Endothelial cell of umbilical vein (primary cell): ENCODE measurements around the gene DSG1. TPM values are rescaled to one million over a fixed set of nuclear protein-coding genes. Genes with fewer than 3 reads are reported as not detected.

Experiments
- Bru-seq: library from RNA; stranded (reverse); fragments of 400-500 nt; gene quantifications from one replicate; lab custom pipeline; 2021; lab: Mats Ljungman, UMichigan
- BruChase-seq, 2 experiments: library from RNA; stranded (reverse); fragments of 400-500 nt; gene quantifications; one replicate each; lab custom pipeline; 2021; lab: Mats Ljungman, UMichigan
- BruUV-seq: library from RNA; stranded (reverse); fragments of 400-500 nt; replicated peaks from 2 replicates; lab custom pipeline; 2021; lab: Mats Ljungman, UMichigan
- CTCF ChIA-PET: fragments of 300-600, 350-600 bp; sonication (Branson Sonifier 250); formaldehyde crosslinking; loops from one replicate; lab custom pipeline; 2021; ENCODE audit warnings: antibody characterized with exemption, inconsistent platforms; lab: Charles Lee
- POLR2A ChIA-PET: fragments of 300-600, 350-600 bp; sonication (Branson Sonifier 250); formaldehyde crosslinking; loops from one replicate; lab custom pipeline; 2021; ENCODE audit warnings: antibody characterized with exemption, inconsistent platforms; lab: Charles Lee
- DNase-seq: peaks from one replicate; pipeline ENCODE4 v3.0.0-alpha.2; 2011; ENCODE audit warnings: low read depth, low spot score
- FAIRE-seq: peaks from 2 replicates; lab custom pipeline; 2011; peaks lifted over from hg19 to GRCh38; lab: Jason Lieb, UNC
- H2AFZ ChIP-seq: 2 replicates; pipeline ENCODE4 v1.6.0; 2012; ENCODE audit warnings: low read depth, low read length, control low read depth, inconsistent platforms
- H3K27ac ChIP-seq: 2 replicates; pipeline ENCODE4 v1.5.1; 2011; ENCODE audit warnings: low read depth, mild to moderate bottlenecking, control low read depth, low read length, moderate library complexity; ENCODE audit not compliant: insufficient read depth
- H3K27me3 ChIP-seq, 2 experiments: 2 replicates each; pipeline versions ENCODE4 v1.6.0 to v1.6.1; 2011; ENCODE audit warnings: low read length in 2 of 2, mixed read lengths in 1 of 2; ENCODE audit not compliant: control insufficient read depth in 2 of 2, insufficient read depth in 2 of 2
- H3K36me3 ChIP-seq, 2 experiments: 2 replicates in 1 of 2; 3 replicates in 1 of 2; pipeline ENCODE4 v1.5.1; 2011; ENCODE audit warnings: low read length in 2 of 2, mild to moderate bottlenecking in 1 of 2, moderate library complexity in 1 of 2; ENCODE audit not compliant: control insufficient read depth in 2 of 2, insufficient read depth in 2 of 2; ENCODE audit errors: extremely low read depth in 1 of 2
- H3K4me1 ChIP-seq: 3 replicates; pipeline ENCODE4 v1.5.1; 2011; ENCODE audit warnings: mild to moderate bottlenecking, low read length; ENCODE audit not compliant: control insufficient read depth, insufficient read depth; ENCODE audit errors: extremely low read depth
- H3K4me2 ChIP-seq: 2 replicates; pipeline ENCODE4 v1.6.1; 2011; ENCODE audit warnings: low read length, control low read depth, mixed read lengths; ENCODE audit not compliant: insufficient read depth
- H3K4me3 ChIP-seq, 3 experiments: fragments of 200-600 bp in 1 of 3; sonication (generic), shearing (Covaris generic) in 1 of 3; replicated peaks in 1 of 3; 2 replicates each; pipeline ENCODE4 v1.5.1; 2011 to 2016; ENCODE audit warnings: control low read depth in 3 of 3, low read length in 3 of 3, mild to moderate bottlenecking in 2 of 3, inconsistent platforms in 1 of 3, low read depth in 1 of 3, moderate library complexity in 1 of 3; ENCODE audit not compliant: insufficient read depth in 1 of 3
- H3K79me2 ChIP-seq: 2 replicates; pipeline ENCODE4 v1.6.0; 2012; ENCODE audit warnings: low read length, inconsistent platforms; ENCODE audit not compliant: control insufficient read depth, insufficient read depth
- H3K9ac ChIP-seq: replicated peaks from 2 replicates; pipeline ENCODE3; 2011; ENCODE audit warnings: low read length, control low read depth; ENCODE audit not compliant: insufficient read depth; ENCODE audit errors: extremely low read depth
- H3K9me1 ChIP-seq: replicated peaks from 3 replicates; pipeline ENCODE4 v1.6.0; 2011; ENCODE audit warnings: mild to moderate bottlenecking, low read length; ENCODE audit not compliant: control insufficient read depth, insufficient read depth; ENCODE audit errors: extremely low read depth
- H3K9me3 ChIP-seq: replicated peaks from 2 replicates; pipeline ENCODE4 v1.5.1; 2012; ENCODE audit warnings: low read length, inconsistent platforms; ENCODE audit not compliant: control insufficient read depth, insufficient read depth
- H4K20me1 ChIP-seq: replicated peaks from 2 replicates; pipeline ENCODE3; 2011; ENCODE audit warnings: mild to moderate bottlenecking, low read length; ENCODE audit not compliant: control insufficient read depth, insufficient read depth; ENCODE audit errors: extremely low read depth
- EZH2 ChIP-seq: IDR thresholded peaks from 2 replicates; pipeline ENCODE4 v1.6.1; 2012; ENCODE audit warnings: borderline replicate concordance, low read depth, mild to moderate bottlenecking, moderate library complexity, low read length, inconsistent platforms; ENCODE audit not compliant: severe bottlenecking
- FOS ChIP-seq: IDR thresholded peaks from 2 replicates; pipeline ENCODE4 v1.6.1; 2011; ENCODE audit warnings: mild to moderate bottlenecking, low read length, moderate library complexity, borderline replicate concordance; ENCODE audit not compliant: insufficient read depth
- GATA2 ChIP-seq: IDR thresholded peaks from 2 replicates; pipeline ENCODE4 v1.7.0; 2011; ENCODE audit warnings: low read depth, mild to moderate bottlenecking, moderate library complexity, mixed read lengths, low read length; ENCODE audit not compliant: insufficient read length, insufficient read depth
- JUN ChIP-seq: IDR thresholded peaks from 2 replicates; pipeline ENCODE4 v1.6.1; 2011; ENCODE audit warnings: borderline replicate concordance, low read depth; ENCODE audit not compliant: insufficient read length, insufficient read depth
- MYC ChIP-seq: IDR thresholded peaks from one replicate; pipeline ENCODE4 v1.6.1; 2011; ENCODE audit warnings: mild to moderate bottlenecking, low read depth, low read length
- POLR2A ChIP-seq: IDR thresholded peaks from 2 replicates; pipeline ENCODE4 v1.6.1; 2012; ENCODE audit warnings: low read depth, mild to moderate bottlenecking, control low read depth, low read length
- POLR2AphosphoS5 ChIP-seq: IDR thresholded peaks from 2 replicates; pipeline ENCODE4 v1.6.1; 2012; ENCODE audit warnings: low read depth, mild to moderate bottlenecking, control low read depth, low read length, moderate library complexity; ENCODE audit not compliant: insufficient read depth
- dilution Hi-C: fragments of 300-500 bp; cut with MboI; formaldehyde crosslinking; loops from one replicate; pipeline ENCODE4 v1.15.0; 2019; ENCODE audit warnings: low sequenced_read_pairs; ENCODE audit not compliant: extremely low pct_ligation_motif_present
- intact Hi-C: fragments of 100-400 bp; cut with micrococcal nuclease; formaldehyde crosslinking; loops from one replicate; pipeline ENCODE4 v1.10.0; 2022
- long read RNA-seq: library from polyadenylated mRNA; stranded (forward); transcript quantifications from one replicate; pipeline ENCODE4 v2.0.0, GENCODE V29; 2021
- polyA minus RNA-seq, 3 experiments: library from RNA; depleted of rRNA, polyadenylated mRNA; stranded (reverse); fragments of >200 nt; gene quantifications; 1 replicate in 1 of 3; 2 replicates in 2 of 3; pipeline ENCODE4 v1.2.3, GENCODE V29; 2011
- polyA plus RNA-seq, 4 experiments: library from polyadenylated mRNA; depleted of rRNA in 3 of 4; stranded (reverse) in 3 of 4; unstranded in 1 of 4; fragments of >200 nt; gene quantifications; 2 replicates each; pipeline versions ENCODE4 v1.2.1 to v1.2.3, GENCODE V29; 2011 to 2012; ENCODE audit warnings: missing spikeins in 1 of 4
- total RNA-seq: library from RNA; stranded (reverse); gene quantifications from 2 replicates; pipeline ENCODE4 v1.2.3, GENCODE V29; 2021
- TF ChIP-seq, protein P1 (sequence below), 2 donors: IDR thresholded peaks; 1 replicate in 1 of 2; 2 replicates in 1 of 2; pipeline ENCODE4 v1.5.1; 2011; ENCODE audit warnings: low read length in 2 of 2, mild to moderate bottlenecking in 2 of 2, moderate library complexity in 2 of 2, control low read depth in 1 of 2, inconsistent platforms in 1 of 2, low read depth in 1 of 2; ENCODE audit not compliant: insufficient read depth in 1 of 2; ENCODE audit errors: extremely low read depth in 1 of 2
- TF ChIP-seq, protein P2 (sequence below): IDR thresholded peaks from 2 replicates; pipeline ENCODE4 v1.6.1; 2011; ENCODE audit not compliant: insufficient read depth, insufficient read length

The DSG1 gene
- not detected in 2 replicates for total RNA-seq
- polyA plus RNA-seq, result not detected in 2 replicates
- polyA plus RNA-seq (2011; cell fraction: cytosol; rRNA removed), result not detected in 2 replicates
- polyA plus RNA-seq (2011; cell fraction: nucleus; rRNA removed), result not detected in 2 replicates
- not detected in 2 replicates for polyA plus RNA-seq (2012)
- not detected in 2 replicates for polyA minus RNA-seq
- not detected for polyA minus RNA-seq (2011; cell fraction: cytosol; rRNA and poly(A)+ RNA removed)
- polyA minus RNA-seq (2011; cell fraction: nucleus; rRNA and poly(A)+ RNA removed), result not detected in 2 replicates
- Bru-seq, nascent RNA, result percentile 5 among the genes with signal in this experiment
- not detected for BruChase-seq, experiment 1, labeled RNA remaining after a 6-hour chase
- BruChase-seq, experiment 2, labeled RNA remaining after a 2-hour chase, result not detected
- long read RNA-seq, result 0 reads

GRCh38 chr18:31317860-31318259 lies at the start of gene DSG1:
Gene DSG1 (plus strand): TSS chr18:31318160. CDS start chr18:31318301, 141 bp downstream.
- DNase-seq (no peak), FAIRE-seq (no peak)
- BruUV-seq, result no TSS peak
- H3K4me3 ChIP-seq, result no peak within 1 kb of the TSS
- no peaks in the 10 kb centered on the region for H3K79me2 ChIP-seq
- H3K4me1 ChIP-seq, result no peaks in the 10 kb centered on the region
- H3K36me3 ChIP-seq, result no peaks in the 10 kb centered on the region
- no peaks in the 10 kb centered on the region for H4K20me1 ChIP-seq
- no peaks in the 10 kb centered on the region for H3K27me3 ChIP-seq
- no peaks in the 10 kb centered on the region for H3K9me3 ChIP-seq
- no peak within 1 kb of the TSS for H3K9ac ChIP-seq
- no peak within 1 kb of the TSS for H3K4me2 ChIP-seq
- no peak within 1 kb of the TSS for H2AFZ ChIP-seq
- TF ChIP-seq JUN (no peak), EZH2 (no peak), GATA2 (no peak), POLR2AphosphoS5 (no peak), POLR2A (no peak), FOS (no peak), MYC (no peak)
- TF ChIP-seq, protein P1, sequence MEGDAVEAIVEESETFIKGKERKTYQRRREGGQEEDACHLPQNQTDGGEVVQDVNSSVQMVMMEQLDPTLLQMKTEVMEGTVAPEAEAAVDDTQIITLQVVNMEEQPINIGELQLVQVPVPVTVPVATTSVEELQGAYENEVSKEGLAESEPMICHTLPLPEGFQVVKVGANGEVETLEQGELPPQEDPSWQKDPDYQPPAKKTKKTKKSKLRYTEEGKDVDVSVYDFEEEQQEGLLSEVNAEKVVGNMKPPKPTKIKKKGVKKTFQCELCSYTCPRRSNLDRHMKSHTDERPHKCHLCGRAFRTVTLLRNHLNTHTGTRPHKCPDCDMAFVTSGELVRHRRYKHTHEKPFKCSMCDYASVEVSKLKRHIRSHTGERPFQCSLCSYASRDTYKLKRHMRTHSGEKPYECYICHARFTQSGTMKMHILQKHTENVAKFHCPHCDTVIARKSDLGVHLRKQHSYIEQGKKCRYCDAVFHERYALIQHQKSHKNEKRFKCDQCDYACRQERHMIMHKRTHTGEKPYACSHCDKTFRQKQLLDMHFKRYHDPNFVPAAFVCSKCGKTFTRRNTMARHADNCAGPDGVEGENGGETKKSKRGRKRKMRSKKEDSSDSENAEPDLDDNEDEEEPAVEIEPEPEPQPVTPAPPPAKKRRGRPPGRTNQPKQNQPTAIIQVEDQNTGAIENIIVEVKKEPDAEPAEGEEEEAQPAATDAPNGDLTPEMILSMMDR (IDR thresholded peaks at IDR 0.05; ENCODE audit: extremely low read depth in 1 of 2, insufficient read depth in 1 of 2, low read depth in 1 of 2, low read length in 2 of 2), result no peak
- TF ChIP-seq, protein P2, sequence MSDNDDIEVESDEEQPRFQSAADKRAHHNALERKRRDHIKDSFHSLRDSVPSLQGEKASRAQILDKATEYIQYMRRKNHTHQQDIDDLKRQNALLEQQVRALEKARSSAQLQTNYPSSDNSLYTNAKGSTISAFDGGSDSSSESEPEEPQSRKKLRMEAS, result no peak
- dilution Hi-C loops (no loop called here), intact Hi-C loops (no loop called here)
- ChIA-PET CTCF (no interaction called here), POLR2A (no interaction called here)
- no peaks in the 10 kb centered on the region for H3K9me1 ChIP-seq
- H3K27ac ChIP-seq, result no peak within 1 kb of the TSS
